OCI-LY7 (cell line): ENCODE measurements around the gene BTBD9.

ENCODE experiments used
- EZH2phosphoT487 ChIP-seq: fragments of 200-600 bp; sonication (generic); IDR thresholded peaks from 2 replicates; pipeline ENCODE4 v1.6.1; 2018; ENCODE audit warnings: low read depth, borderline replicate concordance, mild to moderate bottlenecking, mixed run types, antibody characterized with exemption, low read length, moderate library complexity, mixed read lengths
- TF ChIP-seq, protein P1 (sequence below): fragments of 200-600 bp; sonication (generic); conservative IDR thresholded peaks from 2 replicates; pipeline ENCODE4 v1.5.1; 2014; ENCODE audit warnings: mild to moderate bottlenecking, antibody characterized with exemption, low read length, moderate library complexity, mixed read lengths

DNA sequence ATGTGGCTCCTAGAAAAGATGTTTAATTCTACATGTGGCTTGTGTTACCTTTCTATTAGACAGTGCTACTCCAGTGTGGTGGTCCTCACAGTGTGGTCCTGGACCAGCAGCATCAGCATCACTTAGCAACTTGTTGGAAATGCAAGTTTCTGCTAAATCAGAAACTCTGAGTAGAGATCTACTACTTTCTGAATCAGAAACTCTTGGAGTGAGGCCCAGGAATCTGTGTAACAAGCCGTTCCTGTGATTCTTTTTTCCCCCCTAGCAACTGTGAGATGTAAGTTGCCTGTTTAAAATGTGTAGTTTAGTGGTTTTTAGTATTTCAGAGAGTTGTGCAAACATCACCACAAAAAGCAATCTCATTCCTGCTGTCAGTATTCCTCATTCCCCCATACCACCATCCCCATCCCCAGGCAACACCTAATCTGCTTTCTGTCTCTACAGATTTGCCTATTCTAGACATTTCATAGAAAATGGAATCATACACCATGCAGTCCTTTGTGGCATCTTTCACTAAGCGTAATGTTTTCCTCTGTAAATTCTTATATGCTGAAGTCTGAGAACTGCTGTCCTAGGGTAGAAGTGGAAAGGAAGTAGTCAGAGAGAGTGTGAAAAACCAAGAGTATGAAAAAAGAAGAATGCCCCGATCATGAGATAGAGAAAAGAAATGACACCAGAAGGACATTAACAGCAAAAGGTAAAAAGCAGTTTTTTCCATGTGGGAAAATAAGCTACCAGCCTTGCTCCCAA, 18.9 kb upstream of the BTBD9 start:
- TF ChIP-seq, protein P1, sequence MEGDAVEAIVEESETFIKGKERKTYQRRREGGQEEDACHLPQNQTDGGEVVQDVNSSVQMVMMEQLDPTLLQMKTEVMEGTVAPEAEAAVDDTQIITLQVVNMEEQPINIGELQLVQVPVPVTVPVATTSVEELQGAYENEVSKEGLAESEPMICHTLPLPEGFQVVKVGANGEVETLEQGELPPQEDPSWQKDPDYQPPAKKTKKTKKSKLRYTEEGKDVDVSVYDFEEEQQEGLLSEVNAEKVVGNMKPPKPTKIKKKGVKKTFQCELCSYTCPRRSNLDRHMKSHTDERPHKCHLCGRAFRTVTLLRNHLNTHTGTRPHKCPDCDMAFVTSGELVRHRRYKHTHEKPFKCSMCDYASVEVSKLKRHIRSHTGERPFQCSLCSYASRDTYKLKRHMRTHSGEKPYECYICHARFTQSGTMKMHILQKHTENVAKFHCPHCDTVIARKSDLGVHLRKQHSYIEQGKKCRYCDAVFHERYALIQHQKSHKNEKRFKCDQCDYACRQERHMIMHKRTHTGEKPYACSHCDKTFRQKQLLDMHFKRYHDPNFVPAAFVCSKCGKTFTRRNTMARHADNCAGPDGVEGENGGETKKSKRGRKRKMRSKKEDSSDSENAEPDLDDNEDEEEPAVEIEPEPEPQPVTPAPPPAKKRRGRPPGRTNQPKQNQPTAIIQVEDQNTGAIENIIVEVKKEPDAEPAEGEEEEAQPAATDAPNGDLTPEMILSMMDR = no peak
- no peak for TF ChIP-seq EZH2phosphoT487
